Measurements from ENCODE around the gene COQ4. TPM values are rescaled to one million over a fixed set of nuclear protein-coding genes. Genes with fewer than 3 reads are reported as not detected.

The COQ4 gene
- polyA plus RNA-seq, 4 donors: 68.8 to 198 (median 105) TPM

- Histone ChIP-seq H3K4me3 (ENCODE audit: low read depth in 1 of 3, low read length in 3 of 3) (no peak overlapping the region), H3K4me1 (ENCODE audit: control insufficient read depth in 3 of 3, insufficient read depth in 2 of 3, low read depth in 1 of 3, low read length in 2 of 3) (peaks cover 0 to 10% (median 0%) of the 10 kb centered on the region in 3 donors), H3K27ac (ENCODE audit: low read depth in 1 of 3, low read length in 2 of 3) (no peak overlapping the region), H3K27me3 (ENCODE audit: control insufficient read depth in 3 of 3, insufficient read depth in 3 of 3, low read length in 3 of 3) (no peaks in the 10 kb centered on the region), H3K36me3 (ENCODE audit: control insufficient read depth in 3 of 3, insufficient read depth in 2 of 3, low read depth in 1 of 3, low read length in 3 of 3) (peaks cover 3 to 67% (median 20%) of the 10 kb centered on the region in 3 donors), H3K9me3 (ENCODE audit: control insufficient read depth in 2 of 2, insufficient read depth in 1 of 2, low read depth in 1 of 2, low read length in 1 of 2) (no peaks in the 10 kb centered on the region)
- 77 to 82% (median 81%) methylated on average over 8 of the region's 8 CpGs for WGBS, 3 donors
- no peak for DNase-seq
- FAIRE-seq: no peak
Observed at GRCh38 chr9:128358090-128358489, 35.5 kb downstream of the COQ4 start.

GRCh38 chr9:128358861-128359260 is 36.2 kb downstream of the COQ4 start:
- no peak for DNase-seq
- no peaks in the 10 kb centered on the region for H3K9me3 ChIP-seq (ENCODE audit: control insufficient read depth in 2 of 2, insufficient read depth in 1 of 2, low read depth in 1 of 2, low read length in 1 of 2)
- WGBS, 3 donors: 84 to 92% (median 88%) methylated on average over 4 of the region's 4 CpGs
- peaks cover 0 to 10% (median 0%) of the 10 kb centered on the region in 3 donors for H3K4me1 ChIP-seq (ENCODE audit: control insufficient read depth in 3 of 3, insufficient read depth in 2 of 3, low read depth in 1 of 3, low read length in 2 of 3)
- H3K27me3 ChIP-seq (ENCODE audit: control insufficient read depth in 3 of 3, insufficient read depth in 3 of 3, low read length in 3 of 3): no peaks in the 10 kb centered on the region
- peaks cover 3 to 61% (median 20%) of the 10 kb centered on the region in 3 donors for H3K36me3 ChIP-seq (ENCODE audit: control insufficient read depth in 3 of 3, insufficient read depth in 2 of 3, low read depth in 1 of 3, low read length in 3 of 3)
- FAIRE-seq: no peak
- no peak overlapping the region for H3K27ac ChIP-seq (ENCODE audit: low read depth in 1 of 3, low read length in 2 of 3)
- H3K4me3 ChIP-seq (ENCODE audit: low read depth in 1 of 3, low read length in 3 of 3): no peak overlapping the region

DNA sequence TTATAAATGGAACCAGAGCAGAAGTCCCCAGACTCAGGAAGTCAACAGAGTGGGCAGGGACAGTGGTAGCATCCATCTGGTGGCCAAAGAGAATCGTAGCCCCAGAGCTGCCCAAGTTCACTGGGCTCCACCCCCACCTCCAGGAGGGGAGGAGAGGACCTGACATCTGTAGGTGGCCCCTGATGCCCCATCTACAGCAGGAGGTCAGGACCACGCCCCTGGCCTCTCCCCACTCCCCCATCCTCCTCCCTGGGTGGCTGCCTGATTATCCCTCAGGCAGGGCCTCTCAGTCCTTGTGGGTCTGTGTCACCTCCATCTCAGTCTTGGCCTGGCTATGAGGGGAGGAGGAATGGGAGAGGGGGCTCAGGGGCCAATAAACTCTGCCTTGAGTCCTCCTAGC is 38.2 kb downstream of the COQ4 start:
- DNase-seq: no peak
- H3K9me3 ChIP-seq (ENCODE audit: control insufficient read depth in 2 of 2, insufficient read depth in 1 of 2, low read depth in 1 of 2, low read length in 1 of 2): no peaks in the 10 kb centered on the region
- H3K27me3 ChIP-seq (ENCODE audit: control insufficient read depth in 3 of 3, insufficient read depth in 3 of 3, low read length in 3 of 3): no peaks in the 10 kb centered on the region
- peaks cover 0 to 17% (median 0%) of the 10 kb centered on the region in 3 donors for H3K4me1 ChIP-seq (ENCODE audit: control insufficient read depth in 3 of 3, insufficient read depth in 2 of 3, low read depth in 1 of 3, low read length in 2 of 3)
- no peak overlapping the region for H3K27ac ChIP-seq (ENCODE audit: low read depth in 1 of 3, low read length in 2 of 3)
- H3K4me3 ChIP-seq (ENCODE audit: low read depth in 1 of 3, low read length in 3 of 3): no peak overlapping the region
- peaks cover 3 to 42% (median 8%) of the 10 kb centered on the region in 3 donors for H3K36me3 ChIP-seq (ENCODE audit: control insufficient read depth in 3 of 3, insufficient read depth in 2 of 3, low read depth in 1 of 3, low read length in 3 of 3)
- 61 to 72% (median 66%) methylated on average over 2 of the region's 2 CpGs for WGBS, 3 donors
- FAIRE-seq: no peak

DNA sequence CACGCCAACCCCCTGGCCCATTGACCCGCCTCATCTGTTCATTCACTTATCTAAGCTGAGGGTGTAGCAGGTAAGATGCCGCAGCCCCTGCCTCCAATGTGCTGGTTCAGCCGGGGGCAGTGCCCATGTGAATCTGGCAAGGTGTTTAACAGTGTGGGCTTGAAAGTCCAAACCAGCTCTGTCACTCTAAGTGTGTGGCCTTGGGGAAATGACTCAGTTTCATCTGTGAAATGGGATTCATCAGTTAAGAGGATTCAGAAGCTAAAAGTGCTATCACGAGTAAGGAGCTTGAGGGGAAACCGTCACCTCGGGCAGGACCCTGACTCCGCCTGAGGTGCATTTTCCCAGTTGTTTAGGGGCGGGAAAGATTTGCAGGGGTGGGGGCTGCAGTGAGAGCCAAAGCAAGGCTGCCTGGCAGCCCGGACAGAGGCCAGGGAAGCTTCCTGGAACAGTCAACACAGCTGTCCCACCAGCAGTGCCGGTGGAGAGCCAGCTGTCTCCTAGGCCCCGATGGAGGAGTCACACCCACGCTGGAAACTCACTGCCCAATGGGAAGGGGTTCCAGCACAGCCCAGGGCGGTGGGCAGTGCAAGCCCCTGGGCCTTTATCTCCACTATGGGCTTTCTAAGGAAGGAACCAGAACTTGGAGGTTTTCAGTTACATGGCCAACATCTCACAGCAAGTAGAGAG is 38.8 kb downstream of the COQ4 start:
- Histone ChIP-seq H3K4me1 (ENCODE audit: control insufficient read depth in 3 of 3, insufficient read depth in 2 of 3, low read depth in 1 of 3, low read length in 2 of 3) (peaks cover 0 to 17% (median 0%) of the 10 kb centered on the region in 3 donors), H3K27me3 (ENCODE audit: control insufficient read depth in 3 of 3, insufficient read depth in 3 of 3, low read length in 3 of 3) (no peaks in the 10 kb centered on the region), H3K36me3 (ENCODE audit: control insufficient read depth in 3 of 3, insufficient read depth in 2 of 3, low read depth in 1 of 3, low read length in 3 of 3) (peaks cover 3 to 36% (median 4%) of the 10 kb centered on the region in 3 donors), H3K27ac (ENCODE audit: low read depth in 1 of 3, low read length in 2 of 3) (peak overlapping the region in 1 of 3 donors; percentile 11), H3K4me3 (ENCODE audit: low read depth in 1 of 3, low read length in 3 of 3) (no peak overlapping the region), H3K9me3 (ENCODE audit: control insufficient read depth in 2 of 2, insufficient read depth in 1 of 2, low read depth in 1 of 2, low read length in 1 of 2) (no peaks in the 10 kb centered on the region)
- DNase-seq (no peak), FAIRE-seq (no peak)
- 55% methylated on average over 14 of the region's 14 CpGs for WGBS, 3 donors

- no peaks in the 10 kb centered on the region for H3K27me3 ChIP-seq (ENCODE audit: control insufficient read depth in 3 of 3, insufficient read depth in 3 of 3, low read length in 3 of 3)
- peaks cover 2 to 34% (median 4%) of the 10 kb centered on the region in 3 donors for H3K36me3 ChIP-seq (ENCODE audit: control insufficient read depth in 3 of 3, insufficient read depth in 2 of 3, low read depth in 1 of 3, low read length in 3 of 3)
- DNase-seq (peak; percentile 83 to 89), FAIRE-seq (no peak)
- H3K4me3 ChIP-seq (ENCODE audit: low read depth in 1 of 3, low read length in 3 of 3): peak overlapping the region in 1 of 3 donors; percentile 43
- peak overlapping the region in 2 of 3 donors; percentile 11 to 29 for H3K27ac ChIP-seq (ENCODE audit: low read depth in 1 of 3, low read length in 2 of 3)
- H3K9me3 ChIP-seq (ENCODE audit: control insufficient read depth in 2 of 2, insufficient read depth in 1 of 2, low read depth in 1 of 2, low read length in 1 of 2): no peaks in the 10 kb centered on the region
- peaks cover 0 to 17% (median 0%) of the 10 kb centered on the region in 3 donors for H3K4me1 ChIP-seq (ENCODE audit: control insufficient read depth in 3 of 3, insufficient read depth in 2 of 3, low read depth in 1 of 3, low read length in 2 of 3)
- WGBS, 3 donors: 9 to 11% (median 9%) methylated on average over 20 of the region's 20 CpGs
Observed at GRCh38 chr9:128361986-128362646, 39.5 kb downstream of the COQ4 start.

- Histone ChIP-seq H3K4me1 (ENCODE audit: control insufficient read depth in 3 of 3, insufficient read depth in 2 of 3, low read depth in 1 of 3, low read length in 2 of 3) (peaks cover 0 to 17% (median 0%) of the 10 kb centered on the region in 3 donors), H3K9me3 (ENCODE audit: control insufficient read depth in 2 of 2, insufficient read depth in 1 of 2, low read depth in 1 of 2, low read length in 1 of 2) (no peaks in the 10 kb centered on the region), H3K27me3 (ENCODE audit: control insufficient read depth in 3 of 3, insufficient read depth in 3 of 3, low read length in 3 of 3) (no peaks in the 10 kb centered on the region), H3K4me3 (ENCODE audit: low read depth in 1 of 3, low read length in 3 of 3) (no peak overlapping the region), H3K36me3 (ENCODE audit: control insufficient read depth in 3 of 3, insufficient read depth in 2 of 3, low read depth in 1 of 3, low read length in 3 of 3) (peaks cover 0 to 27% (median 2%) of the 10 kb centered on the region in 3 donors), H3K27ac (ENCODE audit: low read depth in 1 of 3, low read length in 2 of 3) (no peak overlapping the region)
- WGBS, 3 donors: 80 to 86% (median 84%) methylated on average over 3 of the region's 3 CpGs
- FAIRE-seq (no peak), DNase-seq (no peak)
Observed at GRCh38 chr9:128362774-128363173, 40.1 kb downstream of the COQ4 start.

GRCh38 chr9:128365525-128365924 is 42.9 kb downstream of the COQ4 start:
- no peaks in the 10 kb centered on the region for H3K27me3 ChIP-seq (ENCODE audit: control insufficient read depth in 3 of 3, insufficient read depth in 3 of 3, low read length in 3 of 3)
- H3K9me3 ChIP-seq (ENCODE audit: control insufficient read depth in 2 of 2, insufficient read depth in 1 of 2, low read depth in 1 of 2, low read length in 1 of 2): no peaks in the 10 kb centered on the region
- DNase-seq (no peak), FAIRE-seq (no peak)
- H3K4me3 ChIP-seq (ENCODE audit: low read depth in 1 of 3, low read length in 3 of 3): no peak overlapping the region
- H3K36me3 ChIP-seq (ENCODE audit: control insufficient read depth in 3 of 3, insufficient read depth in 2 of 3, low read depth in 1 of 3, low read length in 3 of 3): peaks cover 0 to 8% (median 0%) of the 10 kb centered on the region in 3 donors
- 79 to 82% (median 79%) methylated on average over 4 of the region's 4 CpGs for WGBS, 3 donors
- peaks cover 0 to 21% (median 2%) of the 10 kb centered on the region in 3 donors for H3K4me1 ChIP-seq (ENCODE audit: control insufficient read depth in 3 of 3, insufficient read depth in 2 of 3, low read depth in 1 of 3, low read length in 2 of 3)
- H3K27ac ChIP-seq (ENCODE audit: low read depth in 1 of 3, low read length in 2 of 3): no peak overlapping the region

DNA sequence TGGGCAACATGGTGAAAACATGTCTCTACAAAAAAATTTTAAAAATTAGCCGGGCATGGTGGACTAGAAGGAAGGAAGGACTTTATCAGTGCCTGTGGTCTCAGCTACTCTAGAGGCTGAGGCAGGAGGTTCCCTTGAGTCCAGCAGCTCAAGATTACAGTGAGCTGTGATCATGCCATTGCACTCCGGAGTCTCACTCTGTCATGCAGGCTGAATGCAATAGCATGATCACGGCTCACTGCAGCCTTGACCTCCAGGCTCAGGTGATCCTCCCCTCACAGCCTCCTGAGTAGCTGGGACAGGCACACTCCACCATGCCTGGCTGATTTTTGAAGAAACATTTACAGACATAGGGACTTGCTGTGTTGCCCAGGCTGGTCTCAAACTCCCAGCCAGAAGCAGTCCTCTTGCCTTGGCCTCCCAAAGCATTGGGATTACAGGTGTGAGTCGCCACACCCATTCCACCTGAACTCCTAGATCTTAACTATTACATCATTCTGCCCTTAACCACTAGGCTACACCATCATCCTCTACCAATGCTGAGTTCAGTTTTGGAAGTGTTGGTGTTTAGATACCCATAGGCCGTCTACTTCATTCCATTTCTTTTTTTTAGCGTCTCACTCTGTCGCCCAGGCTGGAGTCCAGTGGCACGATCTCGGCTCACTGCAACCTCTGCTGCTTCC is 46.5 kb downstream of the COQ4 start:
- H3K27ac ChIP-seq (ENCODE audit: low read depth in 1 of 3, low read length in 2 of 3): no peak overlapping the region
- H3K9me3 ChIP-seq (ENCODE audit: control insufficient read depth in 2 of 2, insufficient read depth in 1 of 2, low read depth in 1 of 2, low read length in 1 of 2): no peaks in the 10 kb centered on the region
- no peak overlapping the region for H3K4me3 ChIP-seq (ENCODE audit: low read depth in 1 of 3, low read length in 3 of 3)
- FAIRE-seq (no peak), DNase-seq (no peak)
- WGBS, 3 donors: 93 to 96% (median 93%) methylated on average over 9 of the region's 9 CpGs
- peaks cover 0 to 10% (median 0%) of the 10 kb centered on the region in 3 donors for H3K36me3 ChIP-seq (ENCODE audit: control insufficient read depth in 3 of 3, insufficient read depth in 2 of 3, low read depth in 1 of 3, low read length in 3 of 3)
- H3K4me1 ChIP-seq (ENCODE audit: control insufficient read depth in 3 of 3, insufficient read depth in 2 of 3, low read depth in 1 of 3, low read length in 2 of 3): peaks cover 7 to 23% (median 8%) of the 10 kb centered on the region in 3 donors
- no peaks in the 10 kb centered on the region for H3K27me3 ChIP-seq (ENCODE audit: control insufficient read depth in 3 of 3, insufficient read depth in 3 of 3, low read length in 3 of 3)

All from small intestine (tissue), 7 donors.